HepG2 (cell line): ENCODE measurements around the gene ASCC3. TPM values are rescaled to one million over a fixed set of nuclear protein-coding genes. Genes with fewer than 3 reads are reported as not detected.
A peak's percentile ranks its signal among the peaks of the same experiment; 100 is the strongest.

ENCODE experiments used
- ASH2L ChIP-seq: fragments of 300-600, 200-600 bp; sonication (generic); IDR thresholded peaks from 2 replicates; pipeline ENCODE4 v1.7.0; 2017; ENCODE audit warnings: low read depth, mild to moderate bottlenecking, moderate library complexity, mixed read lengths, low read length; ENCODE audit not compliant: insufficient read length
- EP300 ChIP-seq, 3 experiments: sonication (generic) in 1 of 3; formaldehyde crosslinking in 1 of 3; IDR thresholded peaks; 2 replicates each; pipeline versions ENCODE4 v1.5.1 to v1.6.1; 2011 to 2020; ENCODE audit warnings: low read depth in 2 of 3, low read length in 2 of 3, borderline replicate concordance in 1 of 3, improper control_type of control experiment in 1 of 3, mild to moderate bottlenecking in 1 of 3, missing genetic modification reagents in 1 of 3, moderate library complexity in 1 of 3
- ETS1 ChIP-seq: sonication (generic); formaldehyde crosslinking; IDR thresholded peaks from 2 replicates; pipeline ENCODE4 v1.4.0; 2020; ENCODE audit warnings: missing genetic modification reagents
- GMEB2 ChIP-seq: IDR thresholded peaks from 2 replicates; pipeline ENCODE4 v1.6.1; 2016; ENCODE audit warnings: missing biosample characterization, missing genetic modification reagents, low read depth
- HNF4G ChIP-seq, 2 experiments: sonication (generic) in 1 of 2; formaldehyde crosslinking in 1 of 2; IDR thresholded peaks; 2 replicates each; pipeline versions ENCODE4 v1.4.0 to v1.6.1; 2011 to 2020; ENCODE audit warnings: borderline replicate concordance in 2 of 2, low read depth in 2 of 2, mild to moderate bottlenecking in 2 of 2, low read length in 1 of 2, missing genetic modification reagents in 1 of 2, moderate library complexity in 1 of 2
- HOXA3 ChIP-seq: sonication (generic); formaldehyde crosslinking; IDR thresholded peaks from 2 replicates; pipeline ENCODE4 v1.5.0; 2020; ENCODE audit warnings: missing genetic modification reagents
- NR2F2 ChIP-seq: IDR thresholded peaks from 2 replicates; pipeline ENCODE4 v1.6.1; 2012; ENCODE audit warnings: low read depth, inconsistent platforms, borderline replicate concordance
- POGZ ChIP-seq: sonication (generic); formaldehyde crosslinking; IDR thresholded peaks from 2 replicates; pipeline ENCODE4 v1.4.0; 2020; ENCODE audit warnings: mild to moderate bottlenecking, missing genetic modification reagents
- SCMH1 ChIP-seq: sonication (generic); formaldehyde crosslinking; IDR thresholded peaks from 2 replicates; pipeline ENCODE4 v1.9.0; 2021; ENCODE audit warnings: missing genetic modification reagents, mild to moderate bottlenecking, borderline replicate concordance
- TCF7 ChIP-seq: sonication (generic); IDR thresholded peaks from 2 replicates; pipeline ENCODE4 v1.6.1; 2016; ENCODE audit warnings: antibody characterized with exemption, low read depth
- ZFP36 ChIP-seq: fragments of 150-350 bp; IDR thresholded peaks from 2 replicates; pipeline ENCODE4 v1.6.1; 2018; ENCODE audit warnings: borderline replicate concordance, low read length, low read depth; ENCODE audit not compliant: partially characterized antibody
- ZNF597 ChIP-seq: sonication (generic); formaldehyde crosslinking; IDR thresholded peaks from 2 replicates; pipeline ENCODE4 v1.5.0; 2020; ENCODE audit warnings: missing genetic modification reagents
- ZNF724P ChIP-seq: sonication (generic); formaldehyde crosslinking; IDR thresholded peaks from 2 replicates; pipeline ENCODE4 v1.8.0; 2022; ENCODE audit warnings: missing genetic modification reagents, borderline replicate concordance
- ZNF775 ChIP-seq: sonication (generic); formaldehyde crosslinking; IDR thresholded peaks from 2 replicates; pipeline ENCODE4 v1.4.0; 2020; ENCODE audit warnings: missing genetic modification reagents, mild to moderate bottlenecking, moderate library complexity, borderline replicate concordance
- ZSCAN25 ChIP-seq: sonication (generic); formaldehyde crosslinking; IDR thresholded peaks from 2 replicates; pipeline ENCODE4 v1.8.0; 2022; ENCODE audit warnings: mild to moderate bottlenecking, missing genetic modification reagents
- polyA plus RNA-seq, 8 experiments: library from polyadenylated mRNA; depleted of rRNA in 3 of 8; stranded (reverse) in 7 of 8; unstranded in 1 of 8; fragments of >200 nt; fragmentation: Illumina TruSeq in 4 of 8; extraction: Trizol in 4 of 8; gene quantifications; 2 replicates each; pipeline versions ENCODE4 v1.2.1 to v1.2.3, GENCODE V29; 2011 to 2016; ENCODE audit warnings: low read depth in 4 of 8, missing spikeins in 1 of 8, mixed read lengths in 1 of 8; ENCODE audit not compliant: insufficient read depth in 1 of 8
- total RNA-seq, 5 experiments: library from RNA; depleted of rRNA; stranded (reverse); fragments of >200 nt; fragmentation: Illumina TruSeq; extraction: Trizol; gene quantifications; 2 replicates each; pipeline ENCODE4 v1.2.3, GENCODE V29; 2016; ENCODE audit warnings: low read depth in 1 of 5
- TF ChIP-seq, protein P1 (sequence below): fragments of 450-650 bp; IDR thresholded peaks from 2 replicates; pipeline ENCODE4 v1.6.1; 2016
- TF ChIP-seq, protein P2 (sequence below): IDR thresholded peaks from 2 replicates; pipeline ENCODE4 v1.6.1; 2016; ENCODE audit warnings: low read depth
- TF ChIP-seq, protein P3 (sequence below): sonication (generic); formaldehyde crosslinking; IDR thresholded peaks from 2 replicates; pipeline ENCODE4 v1.4.0; 2020; ENCODE audit warnings: low read depth, mild to moderate bottlenecking, missing genetic modification reagents

ASCC3 gene
- total and polyA plus RNA-seq, 2 of the 13 experiments (the other 11 are each of a cell fraction or from before 2014, with no cell fraction given), result 23.1 to 55.7 TPM

DNA sequence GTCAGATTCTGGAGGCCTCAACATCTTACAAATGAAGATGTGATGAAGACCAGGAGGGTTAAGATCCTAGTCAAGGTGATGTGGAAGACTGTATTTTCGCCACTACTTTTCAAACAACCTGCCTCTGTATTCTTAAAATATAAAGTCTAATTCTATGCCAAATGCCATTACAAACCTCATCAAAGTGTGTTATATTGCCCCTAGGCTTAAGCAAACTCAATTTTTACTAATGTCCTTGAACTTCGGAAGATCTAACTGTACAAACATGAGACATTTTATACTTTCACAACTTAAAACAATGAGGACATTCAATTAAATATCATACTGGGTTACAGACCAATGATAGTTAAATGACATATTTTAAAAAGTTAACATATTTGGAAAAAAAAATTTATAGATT, 19.1 kb downstream of the ASCC3 start (continued):
- TF ChIP-seq ZNF775 (CRISPR knock-in tag), result no peak
- TF ChIP-seq TCF7, result peak; percentile 52; the same call in 1 of the 2 replicates
- no peak for TF ChIP-seq ETS1 (CRISPR knock-in tag)
- TF ChIP-seq ZNF597 (CRISPR knock-in tag), result no peak
- no peak for TF ChIP-seq SCMH1 (CRISPR knock-in tag)
- TF ChIP-seq, protein P1, sequence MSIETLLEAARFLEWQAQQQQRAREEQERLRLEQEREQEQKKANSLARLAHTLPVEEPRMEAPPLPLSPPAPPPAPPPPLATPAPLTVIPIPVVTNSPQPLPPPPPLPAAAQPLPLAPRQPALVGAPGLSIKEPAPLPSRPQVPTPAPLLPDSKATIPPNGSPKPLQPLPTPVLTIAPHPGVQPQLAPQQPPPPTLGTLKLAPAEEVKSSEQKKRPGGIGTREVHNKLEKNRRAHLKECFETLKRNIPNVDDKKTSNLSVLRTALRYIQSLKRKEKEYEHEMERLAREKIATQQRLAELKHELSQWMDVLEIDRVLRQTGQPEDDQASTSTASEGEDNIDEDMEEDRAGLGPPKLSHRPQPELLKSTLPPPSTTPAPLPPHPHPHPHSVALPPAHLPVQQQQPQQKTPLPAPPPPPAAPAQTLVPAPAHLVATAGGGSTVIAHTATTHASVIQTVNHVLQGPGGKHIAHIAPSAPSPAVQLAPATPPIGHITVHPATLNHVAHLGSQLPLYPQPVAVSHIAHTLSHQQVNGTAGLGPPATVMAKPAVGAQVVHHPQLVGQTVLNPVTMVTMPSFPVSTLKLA, result no peak
- no peak for TF ChIP-seq HNF4G (IDR thresholded peaks at IDR 0.05; ENCODE audit: borderline replicate concordance, low read depth, low read length)
- TF ChIP-seq HNF4G (CRISPR knock-in tag; IDR thresholded peaks at IDR 0.05; ENCODE audit: borderline replicate concordance, low read depth), result no peak
- TF ChIP-seq, protein P2, sequence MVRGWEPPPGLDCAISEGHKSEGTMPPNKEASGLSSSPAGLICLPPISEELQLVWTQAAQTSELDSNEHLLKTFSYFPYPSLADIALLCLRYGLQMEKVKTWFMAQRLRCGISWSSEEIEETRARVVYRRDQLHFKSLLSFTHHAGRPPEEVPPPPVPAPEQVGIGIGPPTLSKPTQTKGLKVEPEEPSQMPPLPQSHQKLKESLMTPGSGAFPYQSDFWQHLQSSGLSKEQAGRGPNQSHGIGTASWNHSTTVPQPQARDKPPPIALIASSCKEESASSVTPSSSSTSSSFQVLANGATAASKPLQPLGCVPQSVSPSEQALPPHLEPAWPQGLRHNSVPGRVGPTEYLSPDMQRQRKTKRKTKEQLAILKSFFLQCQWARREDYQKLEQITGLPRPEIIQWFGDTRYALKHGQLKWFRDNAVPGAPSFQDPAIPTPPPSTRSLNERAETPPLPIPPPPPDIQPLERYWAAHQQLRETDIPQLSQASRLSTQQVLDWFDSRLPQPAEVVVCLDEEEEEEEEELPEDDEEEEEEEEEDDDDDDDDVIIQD (CRISPR knock-in tag), result peak; percentile 45; the same call in 1 of the 2 replicates
- 0 out of 2 replicates have a peak, but pooled peaks have one; percentile 27 for TF ChIP-seq POGZ (CRISPR knock-in tag)
- peak; percentile 32 for TF ChIP-seq ASH2L
- TF ChIP-seq HOXA3 (CRISPR knock-in tag), result no peak
- TF ChIP-seq GMEB2 (CRISPR knock-in tag), result no peak
- no peak for TF ChIP-seq ZFP36
- TF ChIP-seq, protein P3, sequence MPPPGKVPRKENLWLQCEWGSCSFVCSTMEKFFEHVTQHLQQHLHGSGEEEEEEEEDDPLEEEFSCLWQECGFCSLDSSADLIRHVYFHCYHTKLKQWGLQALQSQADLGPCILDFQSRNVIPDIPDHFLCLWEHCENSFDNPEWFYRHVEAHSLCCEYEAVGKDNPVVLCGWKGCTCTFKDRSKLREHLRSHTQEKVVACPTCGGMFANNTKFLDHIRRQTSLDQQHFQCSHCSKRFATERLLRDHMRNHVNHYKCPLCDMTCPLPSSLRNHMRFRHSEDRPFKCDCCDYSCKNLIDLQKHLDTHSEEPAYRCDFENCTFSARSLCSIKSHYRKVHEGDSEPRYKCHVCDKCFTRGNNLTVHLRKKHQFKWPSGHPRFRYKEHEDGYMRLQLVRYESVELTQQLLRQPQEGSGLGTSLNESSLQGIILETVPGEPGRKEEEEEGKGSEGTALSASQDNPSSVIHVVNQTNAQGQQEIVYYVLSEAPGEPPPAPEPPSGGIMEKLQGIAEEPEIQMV (CRISPR knock-in tag), result no peak
- TF ChIP-seq EP300 (IDR thresholded peaks at IDR 0.05; ENCODE audit: low read depth in 2 of 2, low read length in 2 of 2), result 0 out of 4 replicates have a peak, but pooled peaks of 1 of the 2 experiments have one; percentile 41
- TF ChIP-seq EP300 (CRISPR knock-in tag; IDR thresholded peaks at IDR 0.05; ENCODE audit: borderline replicate concordance), result no peak; the same call in 1 of the 2 replicates
- no peak for TF ChIP-seq NR2F2
- TF ChIP-seq ZNF724P (CRISPR knock-in tag), result no peak
- TF ChIP-seq ZSCAN25 (CRISPR knock-in tag), result no peak
